Rectal smooth muscle tissue (tissue), 1 donor: Measurements from ENCODE around the gene URI1.
"Not testable (repeated sequence)": the region's sequence is repeated elsewhere in the genome, so short reads cannot be mapped to it uniquely, and the experiment has no call there.

ENCODE experiments used
- H3K27ac ChIP-seq: one replicate; pipeline ENCODE4 v1.7.0; 2013; ENCODE audit warnings: low read depth, low read length, inconsistent platforms
- H3K27me3 ChIP-seq: one replicate; pipeline ENCODE4 v1.7.0; 2013; ENCODE audit warnings: low read length; ENCODE audit not compliant: control insufficient read depth, insufficient read depth
- H3K36me3 ChIP-seq: one replicate; pipeline ENCODE4 v1.7.0; 2013; ENCODE audit warnings: low read length; ENCODE audit not compliant: control insufficient read depth, insufficient read depth
- H3K4me1 ChIP-seq: one replicate; pipeline ENCODE4 v1.7.0; 2013; ENCODE audit warnings: low read length; ENCODE audit not compliant: control insufficient read depth, insufficient read depth
- H3K4me3 ChIP-seq: one replicate; pipeline ENCODE4 v1.7.0; 2013; ENCODE audit warnings: low read length
- H3K9ac ChIP-seq: one replicate; pipeline ENCODE4 v1.7.0; 2013; ENCODE audit warnings: low read length

The URI1 gene

GRCh38 chr19:30043008-30043407 is 101.0 kb downstream of the URI1 start:
- H3K36me3 ChIP-seq, H3K4me1 ChIP-seq, H3K27me3 ChIP-seq: not testable (repeated sequence)

GRCh38 chr19:30044273-30045248 is 102.5 kb downstream of the URI1 start:
- no peak overlapping the region for H3K9ac ChIP-seq

More at GRCh38 chr19:30043008-30043407, 101.0 kb downstream of the URI1 start:
- not testable (repeated sequence) for H3K9ac ChIP-seq, H3K27ac ChIP-seq, H3K4me3 ChIP-seq

GRCh38 chr19:30046522-30046921 is 104.5 kb downstream of the URI1 start:
- H3K36me3 ChIP-seq = no peaks in the 10 kb centered on the region
- no peak overlapping the region for H3K4me3 ChIP-seq
- no peak overlapping the region for H3K9ac ChIP-seq
- no peaks in the 10 kb centered on the region for H3K4me1 ChIP-seq
- no peak overlapping the region for H3K27ac ChIP-seq
- H3K27me3 ChIP-seq = no peaks in the 10 kb centered on the region

More at GRCh38 chr19:30044273-30045248, 102.5 kb downstream of the URI1 start:
- H3K4me1 ChIP-seq = no peaks in the 10 kb centered on the region
- H3K27ac ChIP-seq = no peak overlapping the region
- no peaks in the 10 kb centered on the region for H3K27me3 ChIP-seq
- no peak overlapping the region for H3K4me3 ChIP-seq
- H3K36me3 ChIP-seq = no peaks in the 10 kb centered on the region

- Histone ChIP-seq H3K4me3 (no peak overlapping the region), H3K9ac (no peak overlapping the region), H3K4me1 (no peaks in the 10 kb centered on the region), H3K27me3 (no peaks in the 10 kb centered on the region), H3K27ac (no peak overlapping the region), H3K36me3 (no peaks in the 10 kb centered on the region)
Measured at GRCh38 chr19:30047432-30047831, 105.4 kb downstream of the URI1 start.

GRCh38 chr19:30049226-30049625 is 107.2 kb downstream of the URI1 start:
- Histone ChIP-seq H3K36me3 (no peaks in the 10 kb centered on the region), H3K27me3 (no peaks in the 10 kb centered on the region), H3K9ac (no peak overlapping the region), H3K4me3 (no peak overlapping the region), H3K27ac (no peak overlapping the region), H3K4me1 (no peaks in the 10 kb centered on the region)

- Histone ChIP-seq H3K27ac (no peak overlapping the region), H3K36me3 (no peaks in the 10 kb centered on the region), H3K4me3 (no peak overlapping the region), H3K4me1 (no peaks in the 10 kb centered on the region), H3K27me3 (no peaks in the 10 kb centered on the region), H3K9ac (no peak overlapping the region)
Measured at GRCh38 chr19:30049846-30050667, 108.0 kb downstream of the URI1 start.

- H3K9ac ChIP-seq = no peak overlapping the region
- H3K4me3 ChIP-seq = no peak overlapping the region
- no peaks in the 10 kb centered on the region for H3K4me1 ChIP-seq
- H3K27ac ChIP-seq = no peak overlapping the region
- H3K27me3 ChIP-seq = no peaks in the 10 kb centered on the region
- no peaks in the 10 kb centered on the region for H3K36me3 ChIP-seq
Measured at GRCh38 chr19:30052122-30053075, 110.4 kb downstream of the URI1 start.

GRCh38 chr19:30053558-30053957 is 111.5 kb downstream of the URI1 start:
- H3K27me3 ChIP-seq = no peaks in the 10 kb centered on the region
- H3K27ac ChIP-seq = no peak overlapping the region
- H3K4me1 ChIP-seq = no peaks in the 10 kb centered on the region
- no peak overlapping the region for H3K4me3 ChIP-seq
- H3K9ac ChIP-seq = no peak overlapping the region
- H3K36me3 ChIP-seq = no peaks in the 10 kb centered on the region

- no peak overlapping the region for H3K27ac ChIP-seq
- H3K27me3 ChIP-seq = no peaks in the 10 kb centered on the region
- H3K4me1 ChIP-seq = no peaks in the 10 kb centered on the region
Measured at GRCh38 chr19:30054210-30054609, 112.2 kb downstream of the URI1 start.

GRCh38 chr19:30056580-30056979 is 114.5 kb downstream of the URI1 start:
- no peak overlapping the region for H3K9ac ChIP-seq
- H3K4me1 ChIP-seq = no peaks in the 10 kb centered on the region

More at GRCh38 chr19:30054210-30054609, 112.2 kb downstream of the URI1 start:
- H3K4me3 ChIP-seq = no peak overlapping the region
- H3K36me3 ChIP-seq = no peaks in the 10 kb centered on the region
- H3K9ac ChIP-seq = no peak overlapping the region

GRCh38 chr19:30059741-30060457 is 117.9 kb downstream of the URI1 start:
- no peak overlapping the region for H3K4me3 ChIP-seq
- no peak overlapping the region for H3K9ac ChIP-seq
- no peaks in the 10 kb centered on the region for H3K4me1 ChIP-seq
- no peaks in the 10 kb centered on the region for H3K27me3 ChIP-seq
- H3K27ac ChIP-seq = no peak overlapping the region
- no peaks in the 10 kb centered on the region for H3K36me3 ChIP-seq

More at GRCh38 chr19:30056580-30056979, 114.5 kb downstream of the URI1 start:
- H3K27ac ChIP-seq = no peak overlapping the region
- H3K4me3 ChIP-seq = no peak overlapping the region
- H3K36me3 ChIP-seq = no peaks in the 10 kb centered on the region
- H3K27me3 ChIP-seq = no peaks in the 10 kb centered on the region
